Right atrium auricular region (tissue), 2 donors: ENCODE results near the gene HMOX2. TPM values are rescaled to one million over a fixed set of nuclear protein-coding genes. Genes with fewer than 3 reads are reported as not detected.
A peak's percentile ranks its signal among the peaks of the same experiment; 100 is the strongest.

Experiments used
- DNase-seq: peaks from one replicate; pipeline ENCODE4 v3.0.0-alpha.2; 2019; ENCODE audit warnings: low spot score
- H3K27ac ChIP-seq, 2 donors: fragments of 200-600 bp; sonication (generic); 1 replicate in 1 of 2; 2 replicates in 1 of 2; pipeline ENCODE4 v1.5.1; 2016 to 2019
- H3K27me3 ChIP-seq, 2 donors: fragments of 200-600 bp; sonication (generic); one replicate each; pipeline versions ENCODE4 v1.5.1 to v1.6.0; 2017 to 2019
- H3K36me3 ChIP-seq: fragments of 200-600 bp; sonication (generic); one replicate; pipeline ENCODE4 v1.5.1; 2016
- H3K4me1 ChIP-seq, 2 donors: fragments of 200-600 bp; sonication (generic); one replicate each; pipeline versions ENCODE4 v1.5.1 to v1.6.0; 2017 to 2019
- H3K4me3 ChIP-seq, 2 donors: fragments of 200-600 bp; sonication (generic); 1 replicate in 1 of 2; 2 replicates in 1 of 2; pipeline ENCODE4 v1.5.1; 2017 to 2019; ENCODE audit warnings: mild to moderate bottlenecking in 1 of 2, moderate library complexity in 1 of 2
- H3K9me3 ChIP-seq, 2 donors: fragments of 200-600 bp; sonication (generic); one replicate each; pipeline ENCODE4 v1.5.1; 2019
- CTCF ChIP-seq, 2 donors: fragments of 200-600 bp; sonication (generic); IDR thresholded peaks; one replicate each; pipeline ENCODE4 v1.5.1; 2019; ENCODE audit warnings: antibody characterized with exemption in 2 of 2
- total RNA-seq, 2 donors: library from RNA; depleted of rRNA; stranded (reverse); fragments of >200 nt; gene quantifications; one replicate each; pipeline ENCODE4 v1.1.0, GENCODE V29; 2016

HMOX2 gene
- total RNA-seq, 2 donors from 2014 or later: 98.7 to 101 TPM

- Histone ChIP-seq H3K27me3 (no peaks in the 10 kb centered on the region), H3K27ac (peak overlapping the region; percentile 5 to 95), H3K4me3 (no peak overlapping the region), H3K9me3 (no peaks in the 10 kb centered on the region), H3K4me1 (peaks cover 0 to 56% of the 10 kb centered on the region in 2 donors), H3K36me3 (no peaks in the 10 kb centered on the region)
- no peak for TF ChIP-seq CTCF (IDR thresholded peaks at IDR 0.05)
- DNase-seq: no peak
Observed at GRCh38 chr16:4477966-4478365, 1.8 kb downstream of the HMOX2 start.

- Histone ChIP-seq H3K9me3 (no peaks in the 10 kb centered on the region), H3K36me3 (peaks cover 18% of the 10 kb centered on the region), H3K4me1 (peaks cover 0 to 49% of the 10 kb centered on the region in 2 donors), H3K27me3 (no peaks in the 10 kb centered on the region), H3K4me3 (no peak overlapping the region), H3K27ac (peak overlapping the region; percentile 46 to 48)
- no peak for TF ChIP-seq CTCF (IDR thresholded peaks at IDR 0.05)
- DNase-seq: no peak
Observed at GRCh38 chr16:4481526-4481925, 5.3 kb downstream of the HMOX2 start.

- Histone ChIP-seq H3K36me3 (peaks cover 18% of the 10 kb centered on the region), H3K4me1 (peaks cover 0 to 53% of the 10 kb centered on the region in 2 donors), H3K4me3 (no peak overlapping the region), H3K9me3 (no peaks in the 10 kb centered on the region), H3K27ac (peak overlapping the region; percentile 46 to 48), H3K27me3 (no peaks in the 10 kb centered on the region)
- TF ChIP-seq CTCF (IDR thresholded peaks at IDR 0.05): no peak
- DNase-seq: no peak
Observed at GRCh38 chr16:4481963-4482362, 5.8 kb downstream of the HMOX2 start.

GRCh38 chr16:4486126-4486893 lies 10.1 kb downstream of the HMOX2 start:
- Histone ChIP-seq H3K27ac (peak overlapping the region; percentile 86 to 95), H3K4me3 (no peak overlapping the region), H3K36me3 (peaks cover 32% of the 10 kb centered on the region), H3K4me1 (peaks cover 0 to 46% of the 10 kb centered on the region in 2 donors), H3K9me3 (no peaks in the 10 kb centered on the region), H3K27me3 (no peaks in the 10 kb centered on the region)
- no peak for TF ChIP-seq CTCF (IDR thresholded peaks at IDR 0.05)
- DNase-seq: peak; percentile 66

GRCh38 chr16:4487955-4488498 lies 11.8 kb downstream of the HMOX2 start:
- no peak for TF ChIP-seq CTCF (IDR thresholded peaks at IDR 0.05)
- Histone ChIP-seq H3K27ac (peak overlapping the region in 1 of 2 donors; percentile 17), H3K4me1 (peaks cover 0 to 32% of the 10 kb centered on the region in 2 donors), H3K4me3 (no peak overlapping the region), H3K9me3 (no peaks in the 10 kb centered on the region), H3K27me3 (no peaks in the 10 kb centered on the region), H3K36me3 (peaks cover 32% of the 10 kb centered on the region)
- no peak for DNase-seq
